GM12864 (cell line): ENCODE data around the gene SNX15.
A peak's percentile ranks its signal among the peaks of the same experiment; 100 is the strongest.
"Not testable (repeated sequence)": the region's sequence is repeated elsewhere in the genome, so short reads cannot be mapped to it uniquely, and the experiment has no call there.

Experiments
- DNase-seq: peaks from one replicate; pipeline ENCODE4 v3.0.0-alpha.2; 2011; ENCODE audit warnings: low read depth
- H3K4me3 ChIP-seq: 2 replicates; pipeline ENCODE4 v1.5.1; 2011; ENCODE audit warnings: mild to moderate bottlenecking, low read depth, low read length, control low read depth
- CTCF ChIP-seq: IDR thresholded peaks from 2 replicates; pipeline ENCODE4 v1.5.1; 2011; ENCODE audit warnings: low read depth, mild to moderate bottlenecking, moderate library complexity, low read length, control low read depth, inconsistent platforms; ENCODE audit errors: missing control alignments

The SNX15 gene

DNA sequence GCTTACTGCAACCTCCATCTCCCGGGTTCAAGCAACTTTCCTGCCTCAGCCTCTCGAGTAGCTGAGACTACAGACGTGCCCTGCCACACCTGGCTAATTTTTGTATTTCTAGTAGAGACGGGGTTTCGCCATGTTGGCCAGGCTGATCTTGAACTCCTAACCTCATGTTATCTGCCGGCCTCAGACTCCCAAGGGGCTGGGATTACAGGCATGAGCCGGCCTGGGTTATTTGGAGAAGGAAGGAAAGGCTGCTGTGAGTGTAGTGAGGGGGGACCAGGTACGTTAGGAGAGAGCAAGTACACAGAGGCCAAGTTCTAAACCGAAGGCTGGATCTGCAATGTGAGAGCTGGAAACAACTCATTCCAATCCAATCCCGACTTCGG is 30.9 kb upstream of the SNX15 start:
- peak overlapping the region; percentile 7 for H3K4me3 ChIP-seq
- no peak for TF ChIP-seq CTCF
- no peak for DNase-seq

DNA sequence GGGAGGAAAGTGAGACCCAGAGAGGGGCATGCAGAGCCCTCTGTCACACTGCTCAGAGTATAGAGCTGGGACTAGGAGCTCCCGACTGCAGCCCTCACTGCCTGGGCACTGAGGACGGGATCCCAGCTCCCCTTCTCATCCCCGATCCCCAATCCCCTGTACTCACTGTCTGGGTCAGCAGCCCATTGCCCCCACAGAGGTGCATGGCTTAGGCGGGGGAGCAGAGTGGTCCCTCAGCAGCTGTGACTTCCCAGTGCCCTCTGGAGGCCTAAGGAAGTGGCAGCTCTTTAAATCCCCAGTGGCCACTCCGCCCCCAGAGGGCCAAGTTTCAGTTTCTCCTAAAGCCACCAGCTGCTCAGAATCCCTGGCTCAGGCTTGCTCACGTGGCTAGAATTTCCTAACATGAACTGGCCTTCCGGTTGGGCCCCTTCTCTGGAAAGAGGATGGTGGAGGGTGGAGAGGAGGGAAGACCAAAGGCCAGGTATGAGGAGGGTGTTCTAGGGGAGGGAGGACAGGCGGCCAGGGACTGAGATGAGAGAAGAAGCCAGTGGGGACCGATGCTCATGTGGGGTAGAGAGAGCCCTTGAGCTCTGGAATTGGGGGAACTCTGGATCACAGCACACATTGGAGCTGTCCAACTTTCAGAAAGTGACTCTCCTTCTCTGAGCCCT is 30.4 kb upstream of the SNX15 start, which contains the start of gene BATF2:
BATF2 (minus strand) TSS at position 262 of the 671 bp plus-strand sequence; CDS start at position 205, 57 bp downstream.
- peak within 1 kb of the TSS; percentile 7 for H3K4me3 ChIP-seq
- peak; percentile 31 for TF ChIP-seq CTCF
- DNase-seq, result no peak

DNA sequence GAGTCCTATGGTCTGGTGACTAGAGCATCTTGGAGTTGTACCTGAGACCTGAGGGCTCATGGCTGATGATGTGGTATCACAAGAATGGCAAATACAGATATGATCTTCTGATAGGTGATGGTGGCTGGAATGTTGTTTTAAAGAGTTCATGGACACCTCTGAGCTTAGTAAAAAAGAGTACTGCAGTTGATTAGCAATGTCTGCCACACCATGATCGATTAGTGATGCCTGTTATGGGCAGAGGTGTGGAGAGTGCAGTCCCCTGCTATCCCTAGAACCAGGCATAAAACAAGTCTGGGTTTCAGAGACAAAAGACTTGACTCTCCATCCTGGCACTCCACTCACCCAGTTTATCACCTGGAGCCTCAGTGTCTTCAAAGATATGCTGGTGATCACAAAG is 29.1 kb upstream of the SNX15 start:
- no peak for DNase-seq
- no peak overlapping the region for H3K4me3 ChIP-seq
- TF ChIP-seq CTCF, result no peak

DNA sequence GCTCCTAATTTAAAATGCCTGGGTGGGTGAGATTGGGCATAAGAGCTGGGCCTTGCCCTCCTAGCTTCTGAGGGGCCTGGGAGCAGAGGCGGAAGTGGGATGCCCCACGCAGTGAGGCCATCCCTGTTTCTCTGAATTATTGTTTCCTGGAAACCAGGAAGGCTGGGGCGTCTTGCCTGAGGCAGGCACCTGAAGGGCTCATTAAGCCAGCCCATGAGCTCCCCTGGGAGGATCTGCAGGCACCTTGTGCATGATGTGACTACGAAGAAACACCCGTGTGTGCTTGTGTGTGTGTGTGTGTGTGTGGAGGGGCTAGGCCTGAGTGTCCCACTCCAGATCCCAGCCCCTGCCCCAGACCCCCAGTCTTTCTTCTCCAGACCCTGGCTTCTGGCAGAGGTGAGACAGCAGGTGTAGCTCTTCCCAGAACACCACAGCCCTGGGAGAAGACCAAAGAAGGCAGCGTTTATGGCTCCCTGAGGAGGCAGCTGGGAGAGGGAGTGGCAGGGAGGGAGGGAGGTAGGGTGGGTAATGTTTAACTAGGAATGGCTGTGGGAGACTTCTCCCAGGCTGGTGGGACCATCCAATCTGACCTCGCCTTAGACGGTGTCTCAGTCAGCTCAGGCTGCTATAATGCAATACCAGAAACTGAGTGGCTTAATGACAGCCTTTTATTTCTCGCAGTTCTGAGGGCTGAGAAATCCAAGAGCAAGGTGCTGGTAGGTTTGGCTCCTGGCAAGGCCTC is 28.4 kb upstream of the SNX15 start:
- no peak overlapping the region for H3K4me3 ChIP-seq
- no peak for DNase-seq

DNA sequence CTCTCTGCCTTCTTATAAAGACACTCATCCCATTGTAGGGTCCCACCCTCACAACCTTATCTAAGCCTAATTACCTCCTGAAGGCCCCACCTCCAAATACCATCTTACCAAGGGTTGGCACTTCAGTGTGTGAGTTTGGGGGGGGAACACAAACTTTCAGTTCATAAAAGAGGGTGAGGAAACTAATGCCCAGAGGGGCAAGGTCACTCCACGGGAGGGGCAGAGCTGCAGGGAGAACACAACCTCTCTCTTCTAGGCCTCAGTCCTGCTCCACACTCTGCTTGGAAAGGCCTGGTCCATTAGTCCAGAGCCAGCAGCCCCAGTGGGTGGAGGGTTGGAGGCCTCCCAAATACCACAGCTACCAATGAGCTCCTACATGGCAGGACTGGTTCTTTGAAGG is 27.8 kb upstream of the SNX15 start:
- TF ChIP-seq CTCF, result no peak
- DNase-seq, result no peak
- no peak overlapping the region for H3K4me3 ChIP-seq

More for the DNA sequence above, 28.4 kb upstream of the SNX15 start:
- no peak for TF ChIP-seq CTCF

DNA sequence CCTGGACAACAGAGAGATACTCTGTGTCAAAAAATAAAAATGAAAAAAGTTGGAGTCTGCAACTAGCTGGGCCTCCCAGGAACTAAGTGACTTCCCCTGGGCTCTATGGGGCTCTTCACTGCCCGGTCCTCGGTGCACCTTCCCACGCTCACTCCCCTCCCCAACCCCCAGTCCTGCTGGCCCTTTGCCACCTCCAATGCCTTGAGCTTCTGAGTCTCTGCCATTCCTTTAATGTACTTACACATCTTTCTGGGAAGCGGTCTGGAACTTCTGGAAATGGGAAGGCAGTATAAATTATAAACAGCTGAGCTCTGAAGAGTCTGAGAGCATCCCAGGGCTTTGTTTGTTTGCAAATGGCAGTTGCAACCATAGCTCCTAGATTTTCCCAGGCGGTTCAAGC is 24.5 kb upstream of the SNX15 start:
- TF ChIP-seq CTCF, result no peak
- no peak for DNase-seq
- H3K4me3 ChIP-seq, result no peak overlapping the region

GRCh38 chr11:65003282-65003681 is 24.0 kb upstream of the SNX15 start:
- DNase-seq, result no peak
- no peak overlapping the region for H3K4me3 ChIP-seq
- TF ChIP-seq CTCF, result no peak

DNA sequence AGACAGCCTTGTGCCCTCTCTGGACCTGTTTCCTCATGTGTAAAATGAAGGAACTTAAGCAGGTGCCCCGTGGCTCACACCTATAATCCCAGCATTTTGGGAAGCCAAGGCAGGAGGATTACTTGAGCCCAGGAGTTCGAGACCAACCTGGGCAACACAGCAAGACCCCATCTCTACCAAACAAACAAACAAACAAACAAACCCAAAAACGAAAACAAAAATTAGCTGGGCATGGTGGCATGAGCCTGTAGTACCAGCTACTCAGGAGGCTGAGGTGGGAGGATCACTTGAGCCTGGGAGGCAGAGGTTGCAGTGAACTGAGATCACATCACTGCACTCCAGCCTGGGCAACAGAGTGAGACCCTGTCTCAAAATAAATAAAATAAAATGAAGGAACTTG is 23.3 kb upstream of the SNX15 start:
- DNase-seq, H3K4me3 ChIP-seq: not testable (repeated sequence)
